COLO668 (cell line): Measurements from ENCODE around the gene EIF5A.
A peak's percentile ranks its signal among the peaks of the same experiment; 100 is the strongest.

Experiments
- DNase-seq: peaks from one replicate; lab custom pipeline; 2025; ENCODE audit not compliant: unreplicated experiment; lab: John Stamatoyannopoulos, UW

The EIF5A gene

GRCh38 chr17:7284911-7285310 lies 22.5 kb upstream of the EIF5A start:
- DNase-seq: no peak

GRCh38 chr17:7285679-7286078 lies 21.7 kb upstream of the EIF5A start:
- DNase-seq: no peak

GRCh38 chr17:7289256-7290032 lies 18.0 kb upstream of the EIF5A start:
- no peak for DNase-seq

- no peak for DNase-seq
These were observed 17.3 kb upstream of the EIF5A start for GRCh38 chr17:7290166-7290565.

GRCh38 chr17:7290685-7291084 lies 16.7 kb upstream of the EIF5A start:
- DNase-seq: no peak

- no peak for DNase-seq
These were observed 15.2 kb upstream of the EIF5A start for GRCh38 chr17:7292194-7292593.

GRCh38 chr17:7292729-7293128 lies 14.7 kb upstream of the EIF5A start:
- DNase-seq: no peak

GRCh38 chr17:7293159-7293558 lies 14.3 kb upstream of the EIF5A start:
- DNase-seq: no peak

GRCh38 chr17:7293816-7294613 lies 13.4 kb upstream of the EIF5A start:
- DNase-seq: peak; percentile 51

GRCh38 chr17:7294614-7295153 lies 12.7 kb upstream of the EIF5A start, which contains the start of gene YBX2:
Gene YBX2, minus strand, starts transcription at chr17:7294639. Its CDS starts 139 bp downstream, at chr17:7294500.
- DNase-seq: peak; percentile 90

- DNase-seq: peak; percentile 6
These were observed 11.9 kb upstream of the EIF5A start for GRCh38 chr17:7295230-7296180.

GRCh38 chr17:7296189-7296861 lies 11.1 kb upstream of the EIF5A start:
- DNase-seq: peak; percentile 82

GRCh38 chr17:7304179-7304578 lies 3.2 kb upstream of the EIF5A start:
- DNase-seq: no peak

- DNase-seq: peak; percentile 64
These were observed 527 bp downstream of the EIF5A start for GRCh38 chr17:7307686-7308624.

GRCh38 chr17:7308625-7309433 lies 1.4 kb downstream of the EIF5A start:
- peak; percentile 61 for DNase-seq

- no peak for DNase-seq
These were observed 2.2 kb downstream of the EIF5A start for GRCh38 chr17:7309628-7310027.

- DNase-seq: no peak
These were observed 3.8 kb downstream of the EIF5A start for GRCh38 chr17:7311110-7311705.
